NCI-H82 (cell line): ENCODE results near the gene TTC27.

Source experiments
- DNase-seq: peaks from one replicate; lab custom pipeline; 2025; lab: John Stamatoyannopoulos, UW

TTC27 gene

GRCh38 chr2:32755666-32756065, 127.8 kb downstream of the TTC27 start:
- DNase-seq, result no peak

GRCh38 chr2:32756074-32756727, 128.4 kb downstream of the TTC27 start:
- DNase-seq, result no peak

GRCh38 chr2:32758232-32758631, 130.4 kb downstream of the TTC27 start:
- no peak for DNase-seq

DNA sequence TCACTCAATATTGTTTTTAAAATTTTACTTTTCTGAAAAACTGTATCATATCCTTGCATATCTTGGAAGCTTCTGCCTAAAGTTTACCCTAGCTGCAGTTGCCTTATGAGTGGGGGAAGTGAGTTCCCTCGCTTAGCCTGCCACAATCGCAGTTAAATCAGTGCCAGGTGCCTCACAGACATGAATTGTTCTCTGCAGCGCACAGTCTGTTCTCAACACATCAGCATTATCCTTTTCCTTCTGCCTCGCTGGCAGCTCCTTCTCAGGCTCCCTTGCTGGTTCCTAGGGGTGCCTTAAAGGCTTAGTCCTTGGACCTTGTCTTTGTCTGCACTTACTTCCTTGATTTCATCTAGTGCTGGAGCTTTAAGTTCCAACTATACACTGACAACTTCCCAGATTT, 132.8 kb downstream of the TTC27 start:
- DNase-seq, result peak; percentile 70

DNA sequence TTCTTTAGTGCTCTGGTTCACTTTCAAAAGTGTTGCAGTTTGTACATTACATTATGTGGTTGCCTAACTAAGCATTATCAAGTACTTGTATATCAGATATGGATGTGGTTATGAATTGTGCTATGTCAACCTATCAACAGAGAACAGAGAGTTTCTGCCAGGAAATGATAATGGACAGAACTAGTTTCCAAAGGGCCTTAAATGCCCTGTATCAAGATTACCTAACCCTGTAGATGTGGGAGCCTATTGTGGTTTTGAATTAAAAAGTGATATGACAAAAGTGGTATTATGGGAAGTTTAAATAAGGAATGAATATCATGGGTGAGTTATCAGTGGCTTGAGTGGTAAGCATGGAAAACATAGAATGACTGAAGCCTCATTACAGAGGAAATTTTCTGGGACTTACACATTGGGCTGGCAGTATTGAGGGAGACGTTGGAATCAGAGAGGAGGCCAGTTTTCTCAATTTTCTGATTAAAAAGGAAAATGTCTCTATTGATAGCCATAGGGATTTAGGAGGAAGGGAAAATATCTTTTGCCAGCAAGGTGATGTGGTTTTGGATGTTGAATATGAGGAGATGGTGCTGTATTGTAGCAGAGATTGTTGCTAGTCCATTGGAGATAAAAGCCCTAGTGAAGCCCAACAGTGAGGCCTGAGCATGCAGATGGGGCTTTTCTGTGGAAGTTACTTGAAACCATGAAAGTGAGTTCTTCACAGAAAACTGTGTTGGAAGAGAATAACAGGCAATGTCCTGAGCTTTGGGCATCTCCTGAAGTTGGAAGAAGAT, 140.7 kb downstream of the TTC27 start:
- DNase-seq, result no peak

- no peak for DNase-seq
Observed at GRCh38 chr2:32770360-32770759, 142.5 kb downstream of the TTC27 start.

DNA sequence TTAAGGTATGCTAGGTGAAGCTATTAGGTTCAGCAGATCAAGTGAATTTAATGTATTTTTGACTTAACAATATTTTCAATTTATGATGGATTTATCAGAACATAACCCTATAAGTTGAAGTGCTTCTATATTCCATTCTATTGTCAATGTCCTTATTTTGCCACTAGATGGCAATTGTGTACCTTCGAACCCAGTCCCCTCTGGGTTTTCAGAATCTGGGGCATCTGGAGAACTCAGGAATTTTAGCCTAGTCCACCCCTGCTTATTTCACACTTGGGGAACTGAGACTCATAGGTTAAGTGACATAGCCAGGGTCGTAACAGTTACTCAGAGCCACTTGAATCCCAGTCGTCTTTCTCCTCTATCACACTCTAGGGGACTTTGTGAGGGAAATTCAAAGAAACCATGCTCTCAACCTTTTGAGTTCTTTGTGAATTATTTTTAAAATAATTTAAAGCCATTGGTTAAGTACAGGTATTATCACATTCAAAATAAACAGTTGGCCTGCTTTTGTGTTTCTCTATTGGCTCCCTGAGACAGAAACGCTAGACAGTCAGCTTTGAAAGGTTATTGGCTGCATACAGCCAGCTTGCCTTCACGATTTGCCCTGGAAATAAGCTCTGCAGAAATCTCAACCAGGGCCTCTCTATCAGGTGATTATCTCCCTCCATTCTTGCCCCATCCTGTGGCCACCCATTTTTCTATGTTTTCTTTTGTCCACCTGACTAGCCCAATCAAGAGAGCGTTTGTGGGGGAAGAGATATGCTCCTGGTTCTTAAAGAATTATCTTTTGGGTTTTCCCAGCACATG, 145.0 kb downstream of the TTC27 start:
- DNase-seq, result peak; percentile 64

GRCh38 chr2:32773448-32773808, 145.6 kb downstream of the TTC27 start:
- DNase-seq, result no peak

GRCh38 chr2:32775954-32776353, 148.1 kb downstream of the TTC27 start:
- no peak for DNase-seq

GRCh38 chr2:32777714-32778113, 149.9 kb downstream of the TTC27 start:
- no peak for DNase-seq

- no peak for DNase-seq
Observed at GRCh38 chr2:32780961-32781360, 153.1 kb downstream of the TTC27 start.

- peak; percentile 9 for DNase-seq
Observed at GRCh38 chr2:32783469-32783868, 155.6 kb downstream of the TTC27 start.

GRCh38 chr2:32783933-32784332, 156.1 kb downstream of the TTC27 start:
- no peak for DNase-seq

DNA sequence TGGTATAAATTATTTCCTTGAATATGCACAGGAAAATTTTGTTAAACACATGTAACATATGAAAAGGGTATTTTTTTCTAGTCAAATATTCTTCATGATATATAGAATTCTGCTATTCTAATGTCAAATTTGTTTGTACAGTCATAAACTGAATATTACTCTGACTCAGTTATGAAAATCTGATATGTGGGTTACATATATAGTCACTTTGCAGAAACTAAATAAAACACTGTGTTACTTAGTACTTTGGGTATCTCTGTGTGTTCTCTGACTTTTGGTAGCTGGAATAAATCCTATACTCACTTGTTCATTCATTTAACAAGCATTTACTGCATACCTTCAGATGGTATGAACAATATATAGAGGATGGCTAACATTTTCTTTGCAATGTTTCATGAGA, 159.4 kb downstream of the TTC27 start:
- no peak for DNase-seq

DNA sequence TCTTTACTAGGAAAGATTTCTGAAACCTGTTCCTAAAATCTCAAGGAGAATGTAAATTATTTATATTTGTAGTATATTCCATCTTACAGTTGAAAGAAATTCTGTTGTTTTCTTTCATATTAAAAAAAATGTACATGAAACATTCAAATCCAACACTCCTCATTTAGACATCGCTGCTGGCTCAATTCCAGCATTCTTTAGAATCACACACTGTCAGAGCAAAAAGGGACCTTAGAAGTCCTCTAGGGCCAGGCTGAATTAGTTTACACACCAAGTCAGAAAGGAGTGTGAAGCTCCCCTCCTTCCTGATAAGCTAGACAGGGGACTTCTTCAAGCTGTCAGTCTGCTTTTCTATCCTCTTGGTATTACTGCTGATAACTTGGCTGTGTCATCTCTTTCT, 160.3 kb downstream of the TTC27 start:
- no peak for DNase-seq

- no peak for DNase-seq
Observed at GRCh38 chr2:32792416-32792815, 164.6 kb downstream of the TTC27 start.

DNA sequence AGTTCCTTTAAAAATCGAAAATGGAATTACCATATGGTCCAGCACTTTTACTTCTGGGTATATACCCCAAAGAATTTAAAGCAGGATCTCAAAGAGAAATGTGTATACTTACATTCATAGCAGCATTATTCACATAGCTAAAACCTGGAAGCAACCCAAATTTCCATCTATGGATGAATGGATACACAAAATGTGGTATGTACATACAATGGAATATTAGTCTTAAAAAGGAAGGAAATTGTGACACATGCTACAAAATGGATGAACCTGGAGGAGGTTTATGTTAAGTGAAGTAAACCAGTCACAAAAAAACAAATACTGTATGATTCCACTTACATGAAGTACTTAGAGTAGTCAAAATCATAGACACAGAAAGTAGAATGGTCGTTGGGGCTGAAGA, 171.0 kb downstream of the TTC27 start:
- DNase-seq, result no peak

GRCh38 chr2:32801741-32802140, 173.9 kb downstream of the TTC27 start:
- DNase-seq, result no peak

GRCh38 chr2:32802877-32803276, 175.0 kb downstream of the TTC27 start:
- DNase-seq, result no peak

GRCh38 chr2:32804205-32804604, 176.4 kb downstream of the TTC27 start:
- no peak for DNase-seq

GRCh38 chr2:32805104-32806095, 177.6 kb downstream of the TTC27 start:
- DNase-seq, result no peak

DNA sequence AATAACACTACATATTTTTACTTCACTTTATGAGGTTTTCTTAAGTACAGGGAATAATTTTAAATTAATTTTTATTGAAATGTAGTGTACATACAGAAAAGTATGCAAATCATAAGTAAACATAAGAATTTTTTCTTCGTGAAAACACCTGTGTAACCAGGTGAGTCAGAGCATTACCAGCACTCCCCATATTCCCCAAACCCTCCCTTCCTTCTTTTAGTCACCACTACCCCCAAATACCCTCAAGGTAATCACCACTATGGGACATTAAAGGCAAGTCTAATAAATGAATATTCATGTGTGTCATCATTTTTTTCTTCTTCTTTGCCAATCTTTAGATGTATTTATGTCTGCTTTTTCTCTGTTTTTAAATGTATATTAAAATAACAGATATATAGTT, 179.0 kb downstream of the TTC27 start:
- no peak for DNase-seq
